Pancreas (tissue), 10 donors: ENCODE data around the gene WDR6. TPM values are rescaled to one million over a fixed set of nuclear protein-coding genes. Genes with fewer than 3 reads are reported as not detected.

Source experiments
- ATAC-seq, 4 donors: fragments of 200-7000 bp; cut with Tn5 transposase; one replicate each; pipeline versions ENCODE4 v1.8.0 to v1.9.1; 2020; ENCODE audit warnings: mild to moderate bottlenecking in 4 of 4, moderate library complexity in 4 of 4
- DNase-seq, 6 donors: peaks; one replicate each; pipeline ENCODE4 v3.0.0-alpha.2; 2020
- FAIRE-seq: peaks from 2 replicates; lab custom pipeline; 2012; peaks lifted over from hg19 to GRCh38; lab: Jason Lieb, UNC
- H3K27ac ChIP-seq, 4 donors: fragments of 200-600 bp; sonication (generic); 1 replicate in 3 of 4; 2 replicates in 1 of 4; pipeline versions ENCODE4 v1.5.0 to v1.8.0; 2020
- H3K27me3 ChIP-seq, 4 donors: fragments of 200-600 bp; one replicate each; pipeline ENCODE4 v1.8.0; 2021
- H3K36me3 ChIP-seq, 3 donors: fragments of 200-600 bp; sonication (generic) in 1 of 3; one replicate each; pipeline versions ENCODE4 v1.5.0 to v1.8.0; 2020 to 2021
- H3K4me1 ChIP-seq, 3 donors: fragments of 200-600 bp; one replicate each; pipeline ENCODE4 v1.8.0; 2021
- H3K4me3 ChIP-seq, 4 donors: fragments of 200-600 bp; sonication (generic) in 2 of 4; one replicate each; pipeline versions ENCODE4 v1.5.0 to v1.8.0; 2020 to 2021
- H3K9me3 ChIP-seq, 4 donors: fragments of 200-600 bp; one replicate each; pipeline ENCODE4 v1.8.0; 2021
- WGBS, 2 donors: extraction: QIAGEN DNeasy Blood & Tissue Kit; methylation state at CpG; one replicate each; pipeline ENCODE4 v1.1.7; 2013; 5-methylcytosine and 5-hydroxymethylcytosine counted together
- intact Hi-C, 3 donors: fragments of 100-400 bp; cut with DNase I; formaldehyde crosslinking; loops; one replicate each; pipeline versions ENCODE4 v1.11.1 to v1.14.2; 2022
- polyA plus RNA-seq, 2 donors: library from polyadenylated mRNA; stranded (reverse); fragments of 200-250 nt; gene quantifications; one replicate each; pipeline ENCODE4 v1.2.3, GENCODE V29; 2013
- total RNA-seq, 6 donors: library from RNA; stranded (reverse); fragmentation: NEBNext Ultra II Directional in 4 of 6; extraction: Animal tissue kit (Norgen Biotek cat#: 25700) in 4 of 6; gene quantifications; one replicate each; pipeline versions ENCODE4 v1.2.1 to v1.2.4, GENCODE V29; 2021 to 2023
- TF ChIP-seq, protein P1 (sequence below), 4 donors: fragments of 200-600 bp; sonication (generic) in 3 of 4; IDR thresholded peaks; one replicate each; pipeline versions ENCODE4 v1.5.0 to v1.8.0; 2021; ENCODE audit warnings: antibody characterized with exemption in 4 of 4
- donor health status: healthy with polysubstance abuse.
- donor health status: DM: no; HTN: no; CAD: no; lungs with moderate emphysema.
- donor health status: DM: no; HTN: no; CAD: no.
- donor health status: control.
- donor health status: control.
- donor health status: Bipolar disorder and iron deficiency.
- donor health status: DM: yes; HTN: yes; CAD: no.
- donor health status: DM: no; HTN: no; CAD: no.
- donor health status: DM: no; HTN: no; CAD: no.
- donor health status: DM: yes; HTN: yes; CAD: no.

WDR6 gene
- total and polyA plus RNA-seq, 8 donors, result 57.1 to 374 (median 90.0) TPM

DNA sequence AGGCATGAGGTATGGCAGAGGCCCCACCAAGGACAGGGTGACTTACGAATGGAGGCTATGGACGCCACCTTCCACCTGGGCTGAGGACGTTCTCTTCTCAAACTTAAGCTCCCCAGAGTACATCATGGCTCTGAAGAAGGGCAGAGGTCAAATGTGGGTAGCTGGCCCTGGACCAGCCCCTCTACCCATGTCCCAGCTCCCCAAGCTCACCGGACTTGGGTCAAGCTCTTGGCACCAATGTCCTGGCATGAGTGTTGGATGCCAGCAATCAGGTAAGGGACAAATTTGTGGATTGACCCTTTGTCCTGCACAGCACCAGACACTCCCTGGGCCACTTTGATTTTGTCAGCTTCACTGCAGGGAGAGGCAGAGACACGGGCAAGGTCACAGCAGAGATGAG, 17.3 kb downstream of the WDR6 start:
- FAIRE-seq (no peak), ATAC-seq (no peak), DNase-seq (no peak)
- no peaks in the 10 kb centered on the region for H3K9me3 ChIP-seq
- H3K4me1 ChIP-seq, result peaks cover 6 to 30% (median 9%) of the 10 kb centered on the region in 3 donors
- 73 to 79% methylated on average over 5 of the region's 5 CpGs for WGBS, 2 donors
- H3K4me3 ChIP-seq, result no peak overlapping the region
- TF ChIP-seq, protein P1, sequence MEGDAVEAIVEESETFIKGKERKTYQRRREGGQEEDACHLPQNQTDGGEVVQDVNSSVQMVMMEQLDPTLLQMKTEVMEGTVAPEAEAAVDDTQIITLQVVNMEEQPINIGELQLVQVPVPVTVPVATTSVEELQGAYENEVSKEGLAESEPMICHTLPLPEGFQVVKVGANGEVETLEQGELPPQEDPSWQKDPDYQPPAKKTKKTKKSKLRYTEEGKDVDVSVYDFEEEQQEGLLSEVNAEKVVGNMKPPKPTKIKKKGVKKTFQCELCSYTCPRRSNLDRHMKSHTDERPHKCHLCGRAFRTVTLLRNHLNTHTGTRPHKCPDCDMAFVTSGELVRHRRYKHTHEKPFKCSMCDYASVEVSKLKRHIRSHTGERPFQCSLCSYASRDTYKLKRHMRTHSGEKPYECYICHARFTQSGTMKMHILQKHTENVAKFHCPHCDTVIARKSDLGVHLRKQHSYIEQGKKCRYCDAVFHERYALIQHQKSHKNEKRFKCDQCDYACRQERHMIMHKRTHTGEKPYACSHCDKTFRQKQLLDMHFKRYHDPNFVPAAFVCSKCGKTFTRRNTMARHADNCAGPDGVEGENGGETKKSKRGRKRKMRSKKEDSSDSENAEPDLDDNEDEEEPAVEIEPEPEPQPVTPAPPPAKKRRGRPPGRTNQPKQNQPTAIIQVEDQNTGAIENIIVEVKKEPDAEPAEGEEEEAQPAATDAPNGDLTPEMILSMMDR (IDR thresholded peaks at IDR 0.05), result no peak
- peaks cover 0 to 32% (median 18%) of the 10 kb centered on the region in 3 donors for H3K36me3 ChIP-seq
- H3K27me3 ChIP-seq, result no peaks in the 10 kb centered on the region
- intact Hi-C loops, result loop anchor here in 1 of 3 donors (10.0 kb wide), 1 partner anchor 70 kb away; the partner anchor contains the start of gene QRICH1
- no peak overlapping the region for H3K27ac ChIP-seq

DNA sequence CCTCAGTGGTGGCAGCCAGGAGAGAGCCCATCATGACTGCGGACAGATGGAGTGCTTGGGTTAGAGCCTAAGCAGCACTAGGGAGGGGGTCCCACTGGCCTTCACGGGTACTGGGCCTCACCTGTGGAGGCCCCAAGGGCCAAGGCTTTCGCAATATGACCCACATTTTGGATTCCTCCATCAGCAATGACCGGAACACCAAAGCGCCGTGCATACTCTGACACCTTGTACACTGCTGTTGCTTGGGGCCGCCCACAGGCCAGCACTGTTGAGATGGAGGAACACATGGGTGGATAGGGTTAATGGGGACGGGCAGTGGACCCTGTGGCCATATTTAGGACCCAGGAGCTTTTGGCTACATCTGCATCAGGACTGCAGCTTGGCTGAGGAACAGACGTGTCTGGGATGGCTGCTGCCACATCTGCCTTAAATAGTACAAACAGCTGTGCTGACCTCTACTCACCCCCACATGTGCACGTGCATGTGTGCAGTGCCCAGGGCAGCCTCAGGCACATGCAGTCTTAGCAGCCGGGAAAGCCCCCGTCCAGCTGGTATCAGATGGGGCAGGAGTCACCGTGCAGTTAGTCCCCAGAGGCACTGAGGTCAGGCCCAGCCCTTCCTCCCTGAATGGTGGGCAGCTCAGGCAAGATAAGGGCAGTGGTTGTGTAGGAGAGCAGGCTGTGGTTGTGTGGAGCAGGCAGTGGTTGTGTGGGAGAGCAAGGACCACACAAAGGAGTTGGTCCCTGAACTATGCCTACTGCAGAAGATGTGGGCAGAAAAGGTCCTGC, 18.0 kb downstream of the WDR6 start:
- Histone ChIP-seq H3K4me3 (no peak overlapping the region), H3K27me3 (no peaks in the 10 kb centered on the region), H3K4me1 (peaks cover 6 to 24% (median 9%) of the 10 kb centered on the region in 3 donors), H3K9me3 (no peaks in the 10 kb centered on the region), H3K36me3 (peaks cover 0 to 32% (median 18%) of the 10 kb centered on the region in 3 donors), H3K27ac (no peak overlapping the region)
- no peak for FAIRE-seq
- no peak for ATAC-seq
- 76 to 77% methylated on average over 13 of the region's 13 CpGs for WGBS, 2 donors
- TF ChIP-seq, protein P1 (IDR thresholded peaks at IDR 0.05), result no peak
- intact Hi-C loops, result loop anchor here in 1 of 3 donors (10.0 kb wide), 1 partner anchor 70 kb away; the partner anchor contains the start of gene QRICH1
- DNase-seq, result no peak

DNA sequence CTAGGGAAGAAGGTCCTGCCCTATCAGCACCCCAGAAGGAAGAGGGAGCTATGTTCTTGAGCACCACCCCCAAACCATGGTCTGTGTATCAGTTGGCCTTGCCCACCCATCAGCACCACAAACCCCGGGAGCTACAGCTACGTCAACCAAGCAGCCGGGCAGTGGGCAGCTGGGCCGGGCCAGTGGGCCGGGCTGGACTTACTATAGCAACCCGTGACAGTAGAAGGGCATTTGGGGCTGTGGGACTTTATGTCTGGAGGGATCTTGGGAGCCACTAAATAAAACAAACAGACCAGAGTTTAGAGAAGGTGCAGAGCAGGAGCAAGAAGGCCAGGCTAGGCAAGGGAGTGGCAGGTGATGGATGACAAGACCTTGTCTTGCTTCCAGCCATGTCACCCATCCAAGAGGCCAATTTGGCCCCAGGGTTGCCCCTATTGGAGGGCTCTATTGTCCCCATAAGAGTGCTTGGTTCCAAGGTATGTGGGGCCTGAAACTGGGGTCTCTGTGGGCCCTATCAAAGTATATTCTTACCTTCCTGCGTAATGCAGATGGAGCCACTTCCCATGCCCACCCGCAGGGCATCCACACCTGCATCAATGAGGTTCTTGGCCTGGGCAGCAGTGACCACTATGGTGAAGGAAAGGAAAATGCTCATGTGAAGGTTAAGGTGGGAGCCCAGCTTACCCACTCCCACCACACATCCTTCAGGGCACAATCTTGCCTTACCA, 18.8 kb downstream of the WDR6 start:
- no peak for FAIRE-seq
- intact Hi-C loops, result loop anchor here in 1 of 3 donors (10.0 kb wide), 1 partner anchor 69 kb away; the partner anchor contains the start of gene QRICH1

DNA sequence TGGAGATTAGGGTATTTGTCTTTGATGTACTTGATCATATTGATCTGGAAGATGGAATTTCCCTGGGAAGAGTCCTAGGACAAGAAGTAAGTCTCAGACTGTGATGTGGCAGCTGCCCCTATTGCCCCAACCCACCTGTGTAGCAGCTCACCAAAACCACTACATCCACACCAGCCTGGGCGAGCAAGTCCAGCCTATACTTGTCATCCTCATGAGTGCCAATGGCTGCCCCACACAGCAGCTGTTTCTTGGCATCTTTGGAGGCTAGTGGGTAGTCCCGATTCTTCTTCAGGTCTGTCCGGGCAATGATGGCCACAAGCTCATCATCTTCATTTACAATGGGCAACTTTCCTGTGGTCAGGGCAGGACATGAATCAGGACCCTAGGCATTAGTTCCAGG, 19.3 kb downstream of the WDR6 start:
- Histone ChIP-seq H3K9me3 (no peaks in the 10 kb centered on the region), H3K36me3 (peaks cover 0 to 33% (median 18%) of the 10 kb centered on the region in 3 donors), H3K4me3 (no peak overlapping the region), H3K27ac (no peak overlapping the region), H3K27me3 (no peaks in the 10 kb centered on the region), H3K4me1 (peaks cover 6 to 24% (median 9%) of the 10 kb centered on the region in 3 donors)
- intact Hi-C loops, result loop anchor here in 1 of 3 donors (10.0 kb wide), 1 partner anchor 68 kb away; the partner anchor contains the start of gene QRICH1
- TF ChIP-seq, protein P1 (IDR thresholded peaks at IDR 0.05), result no peak
- 91 to 96% methylated on average over 3 of the region's 3 CpGs for WGBS, 2 donors
- ATAC-seq, result no peak
- no peak for DNase-seq
- no peak for FAIRE-seq

More for the DNA sequence above, 18.8 kb downstream of the WDR6 start:
- 86 to 87% methylated on average over 8 of the region's 8 CpGs for WGBS, 2 donors
- H3K9me3 ChIP-seq, result no peaks in the 10 kb centered on the region
- H3K36me3 ChIP-seq, result peaks cover 0 to 32% (median 18%) of the 10 kb centered on the region in 3 donors
- DNase-seq, result peak in 1 of 6 donors; percentile 21
- no peak for ATAC-seq
- H3K27me3 ChIP-seq, result no peaks in the 10 kb centered on the region
- H3K4me3 ChIP-seq, result no peak overlapping the region
- H3K27ac ChIP-seq, result no peak overlapping the region
- TF ChIP-seq, protein P1 (IDR thresholded peaks at IDR 0.05), result no peak
- peaks cover 6 to 24% (median 9%) of the 10 kb centered on the region in 3 donors for H3K4me1 ChIP-seq
